Smooth muscle cell (in vitro differentiated cells): Measurements from ENCODE around the gene TREH. TPM values are rescaled to one million over a fixed set of nuclear protein-coding genes. Genes with fewer than 3 reads are reported as not detected.
A peak's percentile ranks its signal among the peaks of the same experiment; 100 is the strongest.
"Not testable (repeated sequence)": the region's sequence is repeated elsewhere in the genome, so short reads cannot be mapped to it uniquely, and the experiment has no call there.

Experiments used
- DNase-seq: peaks from one replicate; lab custom pipeline; 2025; ENCODE audit not compliant: unreplicated experiment; lab: John Stamatoyannopoulos, UW
- H2AFZ ChIP-seq: fragments of 200-600 bp; sonication (generic); 2 replicates; pipeline ENCODE4 v1.6.0; 2016; ENCODE audit warnings: antibody characterized with exemption, low read depth, mild to moderate bottlenecking
- H3F3A ChIP-seq: fragments of 200-600 bp; sonication (generic); 2 replicates; pipeline ENCODE4 v1.6.0; 2017; ENCODE audit warnings: antibody characterized with exemption, low read depth
- H3K27ac ChIP-seq: fragments of 200-600 bp; sonication (generic); 2 replicates; pipeline ENCODE4 v1.5.1; 2016; ENCODE audit warnings: low read depth, mild to moderate bottlenecking
- H3K27me3 ChIP-seq: fragments of 200-600 bp; sonication (generic); 2 replicates; pipeline ENCODE4 v1.6.1; 2016; ENCODE audit warnings: low read depth, mild to moderate bottlenecking
- H3K36me3 ChIP-seq: fragments of 200-600 bp; sonication (generic); 2 replicates; pipeline ENCODE4 v1.5.1; 2016; ENCODE audit warnings: low read depth
- H3K4me1 ChIP-seq: fragments of 200-600 bp; sonication (generic); 2 replicates; pipeline ENCODE4 v1.5.1; 2016; ENCODE audit warnings: low read depth
- H3K4me2 ChIP-seq: fragments of 200-600 bp; sonication (generic); 2 replicates; pipeline ENCODE4 v1.6.0; 2016; ENCODE audit warnings: mild to moderate bottlenecking
- H3K4me3 ChIP-seq: fragments of 200-600 bp; sonication (generic); 2 replicates; pipeline ENCODE4 v1.5.1; 2016; ENCODE audit warnings: mild to moderate bottlenecking
- H3K79me2 ChIP-seq: fragments of 200-600 bp; sonication (generic); 2 replicates; pipeline ENCODE4 v1.6.0; 2016; ENCODE audit warnings: low read depth, mild to moderate bottlenecking
- H3K9ac ChIP-seq: fragments of 200-600 bp; sonication (generic); 2 replicates; pipeline ENCODE4 v1.6.0; 2016; ENCODE audit warnings: low read depth
- H3K9me3 ChIP-seq: fragments of 200-600 bp; sonication (generic); replicated peaks from 2 replicates; pipeline ENCODE4 v1.5.1; 2016; ENCODE audit warnings: low read depth
- H4K20me1 ChIP-seq: fragments of 200-600 bp; sonication (generic); 2 replicates; pipeline ENCODE4 v1.6.0; 2016; ENCODE audit warnings: low read depth
- CTCF ChIP-seq: fragments of 200-600 bp; sonication (generic); IDR thresholded peaks from 2 replicates; pipeline ENCODE4 v1.5.1; 2017; ENCODE audit warnings: borderline replicate concordance, mild to moderate bottlenecking, antibody characterized with exemption; ENCODE audit not compliant: insufficient read depth, poor library complexity, severe bottlenecking
- WGBS: methylation state at CpG from one replicate; pipeline ENCODE4 v1.1.7; 2016; ENCODE audit warnings: low lambda C conversion rate; 5-methylcytosine and 5-hydroxymethylcytosine counted together
- polyA plus RNA-seq: library from polyadenylated mRNA; unstranded; fragments of >200 nt; fragmentation: Nextera tagmentation; extraction: Ambion mirVana; gene quantifications from 2 replicates; pipeline ENCODE4 v1.2.1, GENCODE V29; 2016
- total RNA-seq: library from RNA; depleted of rRNA; stranded (reverse); fragments of >200 nt; gene quantifications from 2 replicates; pipeline ENCODE4 v1.2.3, GENCODE V29; 2014

The TREH gene
- total and polyA plus RNA-seq, 2 experiments from 2014 or later = 0.49 TPM; not detected in 1

GRCh38 chr11:118614511-118614910 is 64.9 kb downstream of the TREH start:
- WGBS = 86% methylated on average over 7 of the region's 7 CpGs
- peaks cover 12% of the 10 kb centered on the region for H3F3A ChIP-seq
- H4K20me1 ChIP-seq = peaks cover 5% of the 10 kb centered on the region
- H3K4me2 ChIP-seq = no peak overlapping the region
- H3K4me1 ChIP-seq = peaks cover 63% of the 10 kb centered on the region
- no peak for DNase-seq
- H3K9me3 ChIP-seq = no peaks in the 10 kb centered on the region
- H2AFZ ChIP-seq = no peak overlapping the region
- peaks cover 35% of the 10 kb centered on the region for H3K79me2 ChIP-seq
- H3K27ac ChIP-seq = peak overlapping the region; percentile 99
- H3K9ac ChIP-seq = no peak overlapping the region
- H3K4me3 ChIP-seq = no peak overlapping the region
- no peaks in the 10 kb centered on the region for H3K27me3 ChIP-seq
- H3K36me3 ChIP-seq = no peaks in the 10 kb centered on the region
- no peak for TF ChIP-seq CTCF

GRCh38 chr11:118612378-118612777 is 67.1 kb downstream of the TREH start:
- WGBS = 28% methylated on average over 7 of the region's 7 CpGs
- H3K36me3 ChIP-seq = no peaks in the 10 kb centered on the region
- H3K9me3 ChIP-seq = no peaks in the 10 kb centered on the region
- DNase-seq = no peak
- peak overlapping the region; percentile 24 for H3K9ac ChIP-seq
- no peak for TF ChIP-seq CTCF
- peaks cover 47% of the 10 kb centered on the region for H3K4me1 ChIP-seq
- peak overlapping the region; percentile 2 for H3K4me3 ChIP-seq
- no peak overlapping the region for H2AFZ ChIP-seq
- H3K27ac ChIP-seq = peak overlapping the region; percentile 77
- peaks cover 5% of the 10 kb centered on the region for H4K20me1 ChIP-seq
- H3F3A ChIP-seq = peaks cover 5% of the 10 kb centered on the region
- peak overlapping the region; percentile 96 for H3K4me2 ChIP-seq
- peaks cover 40% of the 10 kb centered on the region for H3K79me2 ChIP-seq
- H3K27me3 ChIP-seq = peaks cover 3% of the 10 kb centered on the region

GRCh38 chr11:118611433-118611795 is 68.0 kb downstream of the TREH start:
- H3K9ac ChIP-seq, H3F3A ChIP-seq, DNase-seq, H3K9me3 ChIP-seq, H3K36me3 ChIP-seq, H3K27me3 ChIP-seq, H2AFZ ChIP-seq, H4K20me1 ChIP-seq: not testable (repeated sequence)
- H3K4me3 ChIP-seq = peak overlapping the region; percentile 73
- H3K4me1 ChIP-seq = peaks cover 51% of the 10 kb centered on the region
- 88% methylated on average over 19 of the region's 19 CpGs for WGBS
- H3K4me2 ChIP-seq = peak overlapping the region; percentile 96
- H3K27ac ChIP-seq = peak overlapping the region; percentile 99
- peaks cover 40% of the 10 kb centered on the region for H3K79me2 ChIP-seq

GRCh38 chr11:118610773-118611432 is 68.5 kb downstream of the TREH start:
- peak overlapping the region; percentile 98 for H3K9ac ChIP-seq
- H4K20me1 ChIP-seq = peaks cover 5% of the 10 kb centered on the region
- H2AFZ ChIP-seq = no peak overlapping the region
- H3K27me3 ChIP-seq = peaks cover 3% of the 10 kb centered on the region
- 5% methylated on average over 42 of the region's 54 CpGs for WGBS
- H3K36me3 ChIP-seq = no peaks in the 10 kb centered on the region
- TF ChIP-seq CTCF = peak; percentile 87
- peak overlapping the region; percentile 99 for H3K27ac ChIP-seq
- H3K4me3 ChIP-seq = peak overlapping the region; percentile 73
- DNase-seq = peak; percentile 52
- peak overlapping the region; percentile 96 for H3K4me2 ChIP-seq
- no peaks in the 10 kb centered on the region for H3K9me3 ChIP-seq
- peaks cover 11% of the 10 kb centered on the region for H3F3A ChIP-seq
- H3K79me2 ChIP-seq = peaks cover 40% of the 10 kb centered on the region
- peaks cover 51% of the 10 kb centered on the region for H3K4me1 ChIP-seq
